ENCODE measurements around the gene NRAS.

NRAS gene

GRCh38 chr1:114757455-114758255, 41.1 kb upstream of the NRAS start, which contains the start of gene CSDE1 (continued):
- TF ChIP-seq ZNF558 (tag by site-specific recombination; IDR thresholded peaks at IDR 0.05) (0 out of 2 replicates have a peak, but pooled peaks have one; percentile 32), GFI1B (tag by site-specific recombination; IDR thresholded peaks at IDR 0.05) (no peak), SCRT1 (tag by site-specific recombination; IDR thresholded peaks at IDR 0.05; ENCODE audit: borderline replicate concordance) (no peak), ZNF600 (tag by site-specific recombination; IDR thresholded peaks at IDR 0.05) (no peak), ZNF513 (tag by site-specific recombination; IDR thresholded peaks at IDR 0.05) (no peak), ZNF157 (tag by site-specific recombination; IDR thresholded peaks at IDR 0.05) (no peak), ZNF670 (tag by site-specific recombination; IDR thresholded peaks at IDR 0.05; ENCODE audit: low read depth) (no peak), ZNF169 (tag by site-specific recombination; IDR thresholded peaks at IDR 0.05) (no peak), ZNF596 (tag by site-specific recombination; IDR thresholded peaks at IDR 0.05) (no peak), IKZF3 (tag by site-specific recombination; IDR thresholded peaks at IDR 0.05) (no peak), ZNF701 (tag by site-specific recombination; IDR thresholded peaks at IDR 0.05) (no peak), ZNF146 (tag by site-specific recombination; IDR thresholded peaks at IDR 0.05) (peak; percentile 31; the same call in 1 of the 2 replicates), ZNF155 (tag by site-specific recombination; IDR thresholded peaks at IDR 0.05) (no peak), ZNF114 (tag by site-specific recombination; IDR thresholded peaks at IDR 0.05) (no peak), ZNF747 (tag by site-specific recombination; IDR thresholded peaks at IDR 0.05) (no peak), ZNF768 (tag by site-specific recombination; IDR thresholded peaks at IDR 0.05) (no peak), ZNF133 (tag by site-specific recombination; IDR thresholded peaks at IDR 0.05) (0 out of 2 replicates have a peak, but pooled peaks have one; percentile 7), ZNF658 (tag by site-specific recombination; IDR thresholded peaks at IDR 0.05) (no peak), OSR2 (tag by site-specific recombination; IDR thresholded peaks at IDR 0.05) (no peak), ZNF433 (tag by site-specific recombination; IDR thresholded peaks at IDR 0.05; ENCODE audit: low read depth) (0 out of 2 replicates have a peak, but pooled peaks have one; percentile 7), SCRT2 (tag by site-specific recombination; IDR thresholded peaks at IDR 0.05) (no peak), ZXDB (tag by site-specific recombination; IDR thresholded peaks at IDR 0.05) (peak; percentile 91), ZBTB6 (tag by site-specific recombination; IDR thresholded peaks at IDR 0.05) (0 out of 2 replicates have a peak, but pooled peaks have one; percentile 32), ZNF48 (tag by site-specific recombination; IDR thresholded peaks at IDR 0.05) (no peak), ZBTB17 (tag by site-specific recombination; IDR thresholded peaks at IDR 0.05) (peak; percentile 80), ZNF202 (tag by site-specific recombination; IDR thresholded peaks at IDR 0.05; ENCODE audit: borderline replicate concordance) (no peak), ZNF585B (tag by site-specific recombination; IDR thresholded peaks at IDR 0.05) (no peak), ZNF692 (tag by site-specific recombination; IDR thresholded peaks at IDR 0.05) (peak; percentile 67; the same call in 1 of the 2 replicates), ZNF529 (tag by site-specific recombination; IDR thresholded peaks at IDR 0.05; ENCODE audit: insufficient replicate concordance) (no peak), REST (tag by site-specific recombination; IDR thresholded peaks at IDR 0.05) (no peak), ZNF416 (tag by site-specific recombination; IDR thresholded peaks at IDR 0.05) (no peak), PATZ1 (tag by site-specific recombination; IDR thresholded peaks at IDR 0.05) (peak; percentile 63)
